DOHH2 (cell line): ENCODE measurements around the gene ZNRF1.

ENCODE experiments used
- H3F3A ChIP-seq: fragments of 200-600 bp; sonication (generic), shearing (Covaris generic); 2 replicates; pipeline ENCODE4 v1.6.0; 2016; ENCODE audit warnings: antibody characterized with exemption, mild to moderate bottlenecking; ENCODE audit not compliant: control insufficient read depth, insufficient read depth
- H3K27ac ChIP-seq: fragments of 200-600 bp; sonication (generic); 2 replicates; pipeline ENCODE4 v1.5.1; 2014; ENCODE audit warnings: low read depth, mild to moderate bottlenecking, low read length, moderate library complexity
- H3K27me3 ChIP-seq: fragments of 200-600 bp; sonication (generic); 2 replicates; pipeline ENCODE4 v1.6.1; 2014; ENCODE audit warnings: mild to moderate bottlenecking, low read length, mixed read lengths; ENCODE audit not compliant: control insufficient read depth
- H3K36me3 ChIP-seq: fragments of 200-600 bp; sonication (generic); 2 replicates; pipeline ENCODE4 v1.6.1; 2014; ENCODE audit warnings: mild to moderate bottlenecking, low read length, moderate library complexity, mixed read lengths; ENCODE audit not compliant: control insufficient read depth
- H3K4me1 ChIP-seq: fragments of 200-600 bp; sonication (generic); 2 replicates; pipeline ENCODE4 v1.6.1; 2014; ENCODE audit warnings: mild to moderate bottlenecking, low read length, mixed read lengths; ENCODE audit not compliant: control insufficient read depth
- H3K4me2 ChIP-seq: fragments of 200-600 bp; sonication (generic); 2 replicates; pipeline ENCODE4 v1.6.0; 2014; ENCODE audit warnings: mild to moderate bottlenecking, low read length, moderate library complexity
- H3K4me3 ChIP-seq: fragments of 200-600 bp; sonication (generic); 2 replicates; pipeline ENCODE4 v1.5.1; 2014; ENCODE audit warnings: mild to moderate bottlenecking, low read length, mixed read lengths
- H3K79me2 ChIP-seq: fragments of 200-600 bp; sonication (generic); 2 replicates; pipeline ENCODE4 v1.6.1; 2014; ENCODE audit warnings: mild to moderate bottlenecking, low read length, mixed read lengths; ENCODE audit not compliant: control insufficient read depth
- H3K9me2 ChIP-seq: fragments of 200-600 bp; sonication (generic); replicated peaks from 2 replicates; pipeline ENCODE4 v1.6.1; 2014; ENCODE audit warnings: mild to moderate bottlenecking, low read length, mixed read lengths; ENCODE audit not compliant: control insufficient read depth
- H3K9me3 ChIP-seq: fragments of 200-600 bp; sonication (generic); 2 replicates; pipeline ENCODE4 v1.6.1; 2014; ENCODE audit warnings: antibody characterized with exemption, low read length, mixed read lengths; ENCODE audit not compliant: control insufficient read depth, insufficient read depth
- H4K20me1 ChIP-seq: fragments of 200-600 bp; sonication (generic); 2 replicates; pipeline ENCODE4 v1.6.0; 2014; ENCODE audit warnings: low read depth, mild to moderate bottlenecking, antibody characterized with exemption, low read length, moderate library complexity; ENCODE audit not compliant: control insufficient read depth, insufficient read depth
- EZH2phosphoT487 ChIP-seq: fragments of 200-600 bp; sonication (generic); IDR thresholded peaks from 2 replicates; pipeline ENCODE4 v1.6.1; 2017; ENCODE audit warnings: borderline replicate concordance, mild to moderate bottlenecking, antibody characterized with exemption, low read length, moderate library complexity, mixed read lengths
- TF ChIP-seq, protein P1 (sequence below): fragments of 200-600 bp; sonication (generic); IDR thresholded peaks from one replicate; pipeline ENCODE4 v1.5.1; 2014; ENCODE audit warnings: antibody characterized with exemption, mild to moderate bottlenecking, low read depth, low read length; ENCODE audit not compliant: poor library complexity, severe bottlenecking

ZNRF1 gene

DNA sequence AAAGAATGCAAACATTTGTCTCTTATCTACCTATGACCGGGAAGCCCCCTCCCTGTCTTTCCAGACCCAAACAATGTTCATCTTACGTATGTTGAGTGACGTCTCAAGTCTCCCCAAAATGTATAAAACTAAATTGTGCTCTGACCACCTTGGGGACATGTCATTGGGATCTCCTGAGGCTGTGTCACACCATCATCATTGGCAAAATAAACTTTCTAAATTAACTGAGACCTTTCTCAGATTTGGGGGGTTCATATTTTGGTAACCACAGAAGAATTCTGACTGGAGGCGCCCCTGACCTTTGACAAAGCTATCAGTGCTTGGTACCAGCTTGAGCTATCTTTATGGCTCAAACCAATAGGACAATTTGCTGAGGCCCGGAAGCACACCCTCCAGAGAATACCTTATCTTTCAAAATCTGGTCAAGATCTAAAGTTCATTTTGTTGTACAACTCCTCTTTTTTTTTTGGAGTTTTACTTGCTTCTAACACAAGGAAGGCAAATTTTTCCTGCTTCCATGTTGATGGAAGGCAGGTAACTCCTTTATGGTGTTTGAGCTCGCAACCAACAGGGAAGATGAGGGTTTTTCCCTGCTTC is 120.2 kb downstream of the ZNRF1 start:
- no peaks in the 10 kb centered on the region for H3K79me2 ChIP-seq
- TF ChIP-seq, protein P1, sequence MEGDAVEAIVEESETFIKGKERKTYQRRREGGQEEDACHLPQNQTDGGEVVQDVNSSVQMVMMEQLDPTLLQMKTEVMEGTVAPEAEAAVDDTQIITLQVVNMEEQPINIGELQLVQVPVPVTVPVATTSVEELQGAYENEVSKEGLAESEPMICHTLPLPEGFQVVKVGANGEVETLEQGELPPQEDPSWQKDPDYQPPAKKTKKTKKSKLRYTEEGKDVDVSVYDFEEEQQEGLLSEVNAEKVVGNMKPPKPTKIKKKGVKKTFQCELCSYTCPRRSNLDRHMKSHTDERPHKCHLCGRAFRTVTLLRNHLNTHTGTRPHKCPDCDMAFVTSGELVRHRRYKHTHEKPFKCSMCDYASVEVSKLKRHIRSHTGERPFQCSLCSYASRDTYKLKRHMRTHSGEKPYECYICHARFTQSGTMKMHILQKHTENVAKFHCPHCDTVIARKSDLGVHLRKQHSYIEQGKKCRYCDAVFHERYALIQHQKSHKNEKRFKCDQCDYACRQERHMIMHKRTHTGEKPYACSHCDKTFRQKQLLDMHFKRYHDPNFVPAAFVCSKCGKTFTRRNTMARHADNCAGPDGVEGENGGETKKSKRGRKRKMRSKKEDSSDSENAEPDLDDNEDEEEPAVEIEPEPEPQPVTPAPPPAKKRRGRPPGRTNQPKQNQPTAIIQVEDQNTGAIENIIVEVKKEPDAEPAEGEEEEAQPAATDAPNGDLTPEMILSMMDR: no peak
- TF ChIP-seq EZH2phosphoT487: no peak

DNA sequence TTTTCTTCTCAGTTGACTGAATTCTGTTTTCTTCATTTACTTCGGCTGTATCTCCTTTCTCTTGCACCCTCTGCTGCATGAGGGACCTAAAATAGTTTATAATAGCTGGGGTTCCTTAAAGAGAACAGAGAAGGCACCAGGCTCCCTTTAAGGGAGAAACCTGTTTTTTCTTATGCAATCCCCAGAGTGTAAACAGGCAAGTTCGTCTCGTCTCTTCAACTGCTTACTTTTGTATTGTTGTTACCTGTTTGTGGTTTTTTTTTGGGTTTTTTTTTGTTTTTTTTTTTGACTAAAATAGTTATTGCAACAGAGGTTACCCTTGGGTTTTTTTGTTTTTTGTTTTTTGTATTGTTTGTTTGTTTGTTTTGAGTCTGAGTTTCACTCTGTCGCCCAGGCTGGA is 121.4 kb downstream of the ZNRF1 start:
- TF ChIP-seq, protein P1: no peak
- TF ChIP-seq EZH2phosphoT487: no peak
- H3K4me2 ChIP-seq: no peak overlapping the region

More for the DNA sequence above, 120.2 kb downstream of the ZNRF1 start:
- H3K4me2 ChIP-seq: no peak overlapping the region
- no peaks in the 10 kb centered on the region for H3K9me2 ChIP-seq
- H3K4me1 ChIP-seq: no peaks in the 10 kb centered on the region
- no peak overlapping the region for H3K27ac ChIP-seq
- no peaks in the 10 kb centered on the region for H4K20me1 ChIP-seq
- no peaks in the 10 kb centered on the region for H3K36me3 ChIP-seq
- no peak overlapping the region for H3K4me3 ChIP-seq
- H3F3A ChIP-seq: no peaks in the 10 kb centered on the region
- no peaks in the 10 kb centered on the region for H3K27me3 ChIP-seq
- H3K9me3 ChIP-seq: peaks cover 10% of the 10 kb centered on the region

DNA sequence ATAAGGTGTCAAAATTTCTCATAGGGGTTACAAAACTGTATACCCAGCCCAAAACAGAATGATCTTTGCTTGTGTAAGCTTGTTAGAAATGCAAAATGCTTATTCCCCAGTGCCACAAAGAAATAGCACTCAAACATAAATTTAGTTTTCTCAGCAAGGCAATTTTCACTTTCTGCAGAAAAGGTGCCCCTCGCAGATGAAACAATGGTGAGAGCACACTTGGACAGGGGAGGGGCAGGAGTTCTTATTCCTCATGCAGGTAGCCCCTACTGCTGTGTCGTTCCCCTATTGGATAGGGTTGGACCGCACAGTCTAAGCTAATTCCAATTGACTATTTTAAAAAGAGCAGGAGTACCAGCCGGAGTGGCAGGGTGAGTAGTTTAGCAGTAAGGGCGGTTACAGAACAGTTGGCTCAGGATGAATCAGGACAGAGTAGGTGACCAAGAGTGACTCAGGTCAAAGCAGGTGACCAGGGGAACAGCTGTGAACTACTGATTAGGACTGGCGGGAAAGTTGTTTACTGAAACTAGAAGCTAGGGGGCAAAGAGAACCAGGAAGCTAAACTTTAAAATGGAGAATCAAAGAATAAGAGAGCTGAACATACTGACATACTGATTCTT is 123.2 kb downstream of the ZNRF1 start:
- no peak overlapping the region for H3K27ac ChIP-seq
- H3K36me3 ChIP-seq: no peaks in the 10 kb centered on the region
- no peaks in the 10 kb centered on the region for H3K27me3 ChIP-seq
- H3K9me2 ChIP-seq: no peaks in the 10 kb centered on the region
- no peak overlapping the region for H3K4me3 ChIP-seq
- H3K9me3 ChIP-seq: peaks cover 10% of the 10 kb centered on the region
- H3K79me2 ChIP-seq: no peaks in the 10 kb centered on the region
- no peak for TF ChIP-seq EZH2phosphoT487
- TF ChIP-seq, protein P1: no peak
- no peak overlapping the region for H3K4me2 ChIP-seq
- no peaks in the 10 kb centered on the region for H4K20me1 ChIP-seq
- H3F3A ChIP-seq: no peaks in the 10 kb centered on the region
- no peaks in the 10 kb centered on the region for H3K4me1 ChIP-seq

More for the DNA sequence above, 121.4 kb downstream of the ZNRF1 start:
- no peak overlapping the region for H3K4me3 ChIP-seq
- no peaks in the 10 kb centered on the region for H3F3A ChIP-seq
- no peaks in the 10 kb centered on the region for H3K4me1 ChIP-seq
- H3K9me3 ChIP-seq: peaks cover 10% of the 10 kb centered on the region
- H3K9me2 ChIP-seq: no peaks in the 10 kb centered on the region
- H3K27me3 ChIP-seq: no peaks in the 10 kb centered on the region
- H3K27ac ChIP-seq: no peak overlapping the region
- H4K20me1 ChIP-seq: no peaks in the 10 kb centered on the region
- no peaks in the 10 kb centered on the region for H3K36me3 ChIP-seq
- H3K79me2 ChIP-seq: no peaks in the 10 kb centered on the region
